GM18907 (cell line): ENCODE results near the gene PTGER1.
A peak's percentile ranks its signal among the peaks of the same experiment; 100 is the strongest.
"Not testable (repeated sequence)": the region's sequence is repeated elsewhere in the genome, so short reads cannot be mapped to it uniquely, and the experiment has no call there.

ENCODE experiments used
- ATAC-seq: cut with Tn5 transposase; IDR thresholded peaks from one replicate; pipeline ENCODE4 v1.9.1; 2021; ENCODE audit warnings: mild to moderate bottlenecking, moderate library complexity; ENCODE audit not compliant: unreplicated experiment

The PTGER1 gene

DNA sequence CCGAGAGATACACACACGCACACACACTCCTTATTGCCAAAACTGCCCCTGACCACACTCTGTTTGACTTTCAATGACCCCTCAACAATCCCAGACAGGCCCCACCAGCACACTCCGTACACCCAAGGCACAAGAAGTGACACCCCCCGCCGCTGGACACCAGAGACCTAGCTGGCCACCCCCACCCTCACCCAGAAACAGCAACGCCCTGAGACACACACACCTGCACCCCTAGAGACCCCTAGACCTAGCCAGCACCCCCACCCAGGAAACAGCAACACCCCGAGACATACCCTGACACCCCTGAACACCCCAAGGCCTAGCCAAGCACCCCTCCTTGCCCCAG, 1.1 kb upstream of the PTGER1 start:
- no peak for ATAC-seq

DNA sequence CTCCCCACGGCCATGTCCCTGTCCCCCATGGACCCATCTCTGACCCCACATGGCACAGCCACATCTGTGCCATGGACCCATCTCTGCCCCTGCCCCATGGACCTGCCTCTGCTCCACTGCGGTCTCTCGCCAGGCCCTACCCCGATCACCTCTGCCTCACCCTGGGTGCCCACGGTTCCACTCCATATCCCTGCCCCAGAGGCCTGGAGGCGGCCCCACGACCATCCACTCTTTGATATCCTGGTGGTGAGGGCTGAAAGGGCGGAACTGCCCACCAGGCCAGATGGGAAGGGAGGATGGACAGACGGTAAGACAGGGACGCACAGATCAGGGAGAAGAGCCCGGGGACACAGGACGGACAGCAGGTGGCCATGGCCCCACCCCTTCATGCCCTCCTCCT, 327 bp downstream of the PTGER1 start:
- no peak for ATAC-seq

DNA sequence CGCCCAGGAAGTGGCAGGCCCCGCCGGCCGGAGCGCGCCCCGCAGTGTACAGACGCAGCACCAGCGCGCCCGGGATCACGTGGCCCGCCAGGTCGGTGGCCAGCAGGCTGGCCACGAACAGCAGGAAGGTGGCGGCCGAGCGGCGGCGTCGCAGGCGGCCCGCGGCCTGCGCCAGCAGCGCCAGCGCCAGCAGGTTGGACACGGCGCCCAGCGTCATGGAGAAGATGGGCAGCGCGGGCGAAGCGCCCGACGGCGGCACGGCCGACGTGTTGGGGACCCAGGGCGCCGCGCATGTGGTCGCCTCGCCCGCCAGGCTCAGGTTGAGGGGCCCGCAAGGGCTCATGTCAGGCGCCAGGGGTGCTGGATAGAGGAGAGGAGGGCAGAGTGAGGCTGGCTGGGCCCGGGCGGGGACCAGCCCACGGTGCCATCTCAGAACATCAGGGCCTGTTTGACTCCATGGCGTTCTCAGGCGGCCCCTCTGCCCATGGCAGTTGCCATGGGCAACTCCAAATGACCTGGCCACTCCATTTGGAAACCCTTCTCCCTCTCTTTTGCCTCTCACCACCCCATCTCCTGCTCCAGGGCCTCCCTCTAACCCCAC, 1.1 kb downstream of the PTGER1 start:
- no peak for ATAC-seq

DNA sequence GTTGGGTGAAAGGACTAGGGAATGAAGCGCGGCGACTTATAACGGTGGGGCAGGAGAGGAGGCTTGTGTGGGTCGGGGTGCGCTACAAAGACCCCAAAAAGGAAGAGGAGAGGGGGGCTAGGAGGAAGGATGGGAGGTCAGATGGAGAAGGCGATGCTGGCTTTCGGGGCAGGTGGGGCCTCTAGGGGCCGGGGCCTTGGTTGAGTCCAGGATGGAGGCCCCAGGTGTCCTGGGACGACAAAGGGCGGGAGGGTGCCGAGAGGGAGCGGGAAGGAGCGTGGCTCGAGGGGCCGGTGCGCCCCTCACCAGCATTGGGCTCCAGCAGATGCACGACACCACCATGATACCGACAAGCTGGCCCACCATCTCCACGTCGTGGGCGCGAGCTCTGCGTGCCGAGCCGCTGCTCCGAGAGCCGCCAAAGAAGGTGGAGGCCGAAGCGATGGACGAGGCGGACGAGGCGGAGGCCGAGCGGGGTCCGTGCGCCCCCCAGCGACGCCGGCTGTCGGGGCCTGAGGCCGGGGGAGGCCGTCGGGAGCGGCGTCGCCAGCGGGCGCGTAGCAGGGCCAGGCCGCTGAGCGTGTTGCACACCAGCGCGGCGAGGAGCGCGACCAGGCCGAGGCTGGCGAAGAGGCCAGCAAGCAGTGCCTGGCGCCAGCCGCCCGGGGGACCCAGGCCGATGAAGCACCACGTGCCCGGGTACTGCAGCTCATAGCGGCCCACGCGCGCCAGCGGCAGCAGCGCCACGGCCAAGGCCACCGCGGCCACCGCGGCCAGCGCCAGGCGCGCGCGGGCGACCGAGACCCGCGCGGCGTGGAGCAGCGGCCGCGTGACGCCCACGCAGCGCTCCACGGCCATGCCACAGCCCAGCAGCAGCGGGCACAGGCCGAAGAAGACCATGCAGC, 1.8 kb downstream of the PTGER1 start:
- ATAC-seq: no peak

DNA sequence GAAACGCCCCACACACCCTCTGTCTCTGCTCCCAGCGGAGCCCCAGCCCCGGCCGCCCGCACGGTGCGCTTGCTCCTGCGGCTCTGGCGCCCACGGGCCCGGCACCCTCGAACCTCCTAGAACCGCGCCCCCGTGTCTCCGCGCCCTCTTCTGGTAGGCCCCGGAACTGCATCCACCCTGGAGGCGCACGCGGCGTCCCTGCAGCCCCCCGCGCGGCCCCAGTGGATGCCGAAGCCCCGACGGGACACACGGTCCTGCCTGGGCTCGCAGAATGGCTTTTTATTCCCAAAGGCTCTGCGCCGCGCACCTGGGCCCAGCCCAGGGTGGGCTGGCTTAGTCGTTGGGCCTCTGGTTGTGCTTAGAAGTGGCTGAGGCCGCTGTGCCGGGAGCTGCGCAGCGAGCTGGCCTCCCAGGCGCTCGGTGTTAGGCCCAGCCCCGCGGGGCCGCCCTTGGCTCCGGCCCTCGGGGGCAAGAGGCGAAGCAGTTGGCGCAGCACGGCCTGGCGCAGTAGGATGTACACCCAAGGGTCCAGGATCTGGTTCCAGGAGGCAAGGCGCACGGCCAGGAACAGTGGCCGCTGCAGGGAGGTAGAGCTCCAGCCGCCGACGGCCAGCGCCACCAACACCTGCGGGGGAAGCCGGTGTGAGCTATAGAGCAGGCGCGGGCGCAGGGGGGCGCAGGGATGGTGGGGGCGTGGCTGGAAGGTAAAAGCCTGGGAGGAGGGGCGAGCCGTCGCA, 2.8 kb downstream of the PTGER1 start:
- peak; percentile 44 for ATAC-seq

DNA sequence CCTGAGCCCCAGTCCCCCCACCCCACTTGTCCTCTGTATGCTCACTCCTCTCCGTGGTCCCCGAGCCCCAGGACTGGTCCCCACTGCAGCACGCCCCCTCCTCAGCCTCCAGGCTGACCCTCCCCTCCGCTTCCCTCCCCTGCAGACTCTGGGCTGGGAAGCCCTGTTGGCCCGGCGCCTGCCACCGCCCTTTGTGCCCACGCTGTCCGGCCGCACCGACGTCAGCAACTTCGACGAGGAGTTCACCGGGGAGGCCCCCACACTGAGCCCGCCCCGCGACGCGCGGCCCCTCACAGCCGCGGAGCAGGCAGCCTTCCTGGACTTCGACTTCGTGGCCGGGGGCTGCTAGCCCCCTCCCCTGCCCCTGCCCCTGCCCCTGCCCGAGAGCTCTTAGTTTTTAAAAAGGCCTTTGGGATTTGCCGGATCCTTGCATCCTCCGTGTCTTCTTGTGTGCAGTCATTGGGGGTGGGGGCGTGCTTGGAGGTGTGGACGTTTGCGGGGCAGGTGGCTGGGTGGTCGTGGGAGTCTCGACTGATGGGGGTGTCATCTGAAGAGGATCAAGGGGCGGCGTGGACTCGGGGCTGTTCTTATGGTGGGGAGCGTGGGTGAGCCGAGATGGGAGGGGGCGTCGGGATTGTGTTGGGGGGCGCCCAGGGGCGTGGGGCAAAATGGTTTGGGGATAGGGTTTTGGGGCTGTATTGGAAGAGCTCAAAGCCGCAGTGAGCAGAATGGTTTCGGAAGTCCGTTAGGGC, 3.5 kb downstream of the PTGER1 start:
- no peak for ATAC-seq

DNA sequence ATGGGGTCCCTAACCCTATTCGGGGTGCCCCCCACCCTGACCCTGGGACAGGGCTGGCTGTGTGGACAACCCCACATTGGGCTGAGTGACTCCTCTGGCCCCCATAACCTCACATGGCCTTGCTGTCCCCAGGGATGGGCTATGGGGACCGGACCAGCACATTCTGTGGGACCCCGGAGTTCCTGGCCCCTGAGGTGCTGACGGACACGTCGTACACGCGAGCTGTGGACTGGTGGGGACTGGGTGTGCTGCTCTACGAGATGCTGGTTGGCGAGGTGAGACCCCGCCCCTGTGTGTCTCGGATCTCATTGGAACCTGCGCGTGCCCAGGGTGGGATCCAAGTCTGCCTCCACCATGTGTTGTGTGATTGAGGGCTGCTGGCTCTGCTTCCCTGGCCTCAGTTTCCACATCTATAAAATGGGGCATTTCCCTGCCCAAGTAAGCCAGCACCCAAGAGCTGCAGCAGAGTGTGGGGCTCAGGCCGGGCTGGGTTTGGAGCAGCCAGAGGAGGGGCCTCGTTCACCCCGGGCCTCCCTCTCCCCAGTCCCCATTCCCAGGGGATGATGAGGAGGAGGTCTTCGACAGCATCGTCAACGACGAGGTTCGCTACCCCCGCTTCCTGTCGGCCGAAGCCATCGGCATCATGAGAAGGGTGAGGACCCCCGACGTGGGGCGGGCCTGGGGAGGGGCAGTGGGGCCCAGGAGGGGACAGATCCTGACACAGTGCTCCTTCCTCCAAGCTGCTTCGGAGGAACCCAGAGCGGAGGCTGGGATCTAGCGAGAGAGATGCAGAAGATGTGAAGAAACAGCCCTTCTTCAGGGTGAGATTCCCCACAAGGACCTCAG, 4.9 kb downstream of the PTGER1 start:
- ATAC-seq: no peak

DNA sequence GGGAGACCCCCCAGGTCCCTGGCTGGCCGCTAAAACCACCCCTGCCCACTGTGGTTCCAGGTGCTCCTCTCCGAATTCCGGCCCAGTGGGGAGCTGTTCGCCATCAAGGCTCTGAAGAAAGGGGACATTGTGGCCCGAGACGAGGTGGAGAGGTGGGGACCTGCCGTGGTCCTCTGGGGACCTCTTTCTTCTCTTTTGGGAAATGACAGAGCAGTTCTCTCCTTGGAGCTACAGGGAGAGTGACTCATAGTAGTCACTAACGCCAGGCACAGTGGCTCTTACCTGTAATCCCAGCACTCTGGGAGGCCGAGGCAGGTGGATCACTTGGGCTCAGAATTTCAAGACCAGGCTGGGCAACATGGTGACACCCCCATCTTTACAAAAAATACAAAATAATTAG, 7.3 kb downstream of the PTGER1 start:
- no peak for ATAC-seq

DNA sequence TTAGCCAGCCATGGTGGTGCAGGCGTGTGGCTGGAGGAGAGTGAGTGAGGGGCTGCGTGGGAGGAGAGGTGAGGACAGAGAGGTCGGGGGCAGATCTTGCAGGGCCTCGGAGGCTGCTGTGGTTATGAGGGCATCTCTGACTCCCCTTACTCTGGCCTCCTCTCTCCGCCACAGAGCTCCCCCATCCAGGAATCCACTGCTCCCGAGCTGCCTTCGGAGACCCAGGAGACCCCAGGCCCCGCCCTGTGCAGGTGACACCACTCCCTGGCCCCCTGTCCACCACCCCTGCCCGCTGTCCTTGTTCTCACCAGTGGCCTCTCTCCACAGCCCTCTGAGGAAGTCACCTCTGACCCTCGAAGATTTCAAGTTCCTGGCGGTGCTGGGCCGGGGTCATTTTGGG, 7.8 kb downstream of the PTGER1 start:
- ATAC-seq: no peak

DNA sequence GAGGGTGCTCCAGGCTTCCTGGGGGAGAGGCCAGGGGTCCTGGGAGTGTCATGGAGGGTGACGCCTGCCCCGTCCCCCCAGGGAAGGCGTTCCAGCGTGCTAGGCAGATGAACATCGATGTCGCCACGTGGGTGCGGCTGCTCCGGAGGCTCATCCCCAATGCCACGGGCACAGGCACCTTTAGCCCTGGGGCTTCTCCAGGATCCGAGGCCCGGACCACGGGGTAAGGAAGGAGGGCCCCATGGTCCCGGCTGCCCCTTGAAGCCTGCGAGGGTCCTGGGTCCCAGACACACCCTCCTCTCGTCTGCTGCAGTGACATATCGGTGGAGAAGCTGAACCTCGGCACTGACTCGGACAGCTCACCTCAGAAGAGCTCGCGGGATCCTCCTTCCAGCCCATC, 11.4 kb downstream of the PTGER1 start:
- no peak for ATAC-seq

DNA sequence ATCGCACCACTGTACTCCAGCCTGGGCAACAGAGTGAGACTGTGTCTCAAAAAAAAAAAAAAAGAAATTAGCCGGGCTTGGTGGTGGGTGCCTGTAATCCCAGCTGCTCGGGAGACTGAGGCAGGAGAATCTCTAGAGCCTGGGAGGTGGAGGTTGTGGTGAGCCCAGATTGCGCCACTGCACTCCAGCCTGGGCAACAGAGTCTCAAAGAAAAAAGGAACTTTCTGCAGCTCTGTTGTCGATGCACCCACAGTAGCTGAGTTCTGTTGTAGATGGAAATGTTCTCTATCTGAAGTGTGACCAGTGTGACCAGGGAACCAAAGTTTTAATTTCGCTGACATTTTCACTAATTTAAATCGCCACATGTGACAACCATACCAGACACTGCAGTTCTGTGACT, 12.8 kb downstream of the PTGER1 start:
- ATAC-seq: not testable (repeated sequence)

DNA sequence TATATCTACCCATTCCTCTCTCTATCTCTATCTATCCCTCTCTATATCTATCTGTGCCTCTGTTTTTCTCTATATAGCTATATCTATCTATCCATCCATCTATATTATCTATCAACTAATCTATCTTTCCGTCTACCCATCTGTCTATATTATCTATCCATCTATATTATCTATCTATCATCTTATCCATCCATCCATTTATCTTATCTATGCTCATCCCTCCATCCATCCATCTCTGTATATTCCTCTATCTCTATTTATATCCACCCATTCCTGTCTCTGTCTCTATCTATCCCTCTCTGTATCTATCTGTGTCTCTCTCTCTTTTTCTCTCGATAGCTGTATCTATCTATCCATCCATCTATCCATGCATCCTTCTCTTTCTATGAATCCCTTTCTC, 14.2 kb downstream of the PTGER1 start:
- no peak for ATAC-seq

DNA sequence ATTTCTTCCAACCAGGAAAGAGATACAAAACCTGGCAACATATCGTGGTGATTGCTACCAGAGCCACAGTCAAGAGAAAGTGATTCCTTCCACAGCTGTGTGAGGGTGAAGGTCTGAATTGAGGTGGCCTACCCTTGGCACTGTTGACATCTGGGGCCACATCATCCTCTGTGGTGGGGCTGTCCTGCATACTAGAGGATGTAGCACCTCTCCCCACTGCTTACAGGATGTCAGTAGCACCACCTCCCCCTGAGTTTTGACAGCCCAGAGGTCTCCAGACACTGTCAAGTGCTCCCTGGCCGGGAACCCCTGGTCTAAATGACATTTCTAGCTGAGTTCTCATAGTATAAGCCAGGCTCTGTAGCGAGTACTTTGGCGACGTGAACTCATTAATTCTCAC, 15.5 kb downstream of the PTGER1 start:
- ATAC-seq: no peak

DNA sequence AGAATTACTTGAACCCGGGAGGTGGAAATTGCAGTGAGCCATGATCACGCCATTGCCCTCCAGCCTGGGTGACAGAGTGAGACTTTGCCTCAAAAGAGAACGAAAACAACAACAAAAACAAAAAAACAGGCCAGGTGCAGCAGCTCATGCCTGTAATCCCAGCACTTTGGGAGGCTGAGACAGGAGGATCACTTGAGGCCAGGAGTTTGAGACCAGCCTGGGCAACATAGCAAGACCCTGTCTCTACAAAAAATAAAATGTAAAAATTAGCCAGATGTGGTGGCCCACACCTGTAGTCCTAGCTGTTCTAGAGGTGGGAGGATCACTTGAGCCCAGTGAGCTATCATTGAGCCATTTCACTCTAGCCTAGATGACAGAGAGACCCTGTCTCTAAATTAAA, 22.9 kb downstream of the PTGER1 start:
- not testable (repeated sequence) for ATAC-seq

DNA sequence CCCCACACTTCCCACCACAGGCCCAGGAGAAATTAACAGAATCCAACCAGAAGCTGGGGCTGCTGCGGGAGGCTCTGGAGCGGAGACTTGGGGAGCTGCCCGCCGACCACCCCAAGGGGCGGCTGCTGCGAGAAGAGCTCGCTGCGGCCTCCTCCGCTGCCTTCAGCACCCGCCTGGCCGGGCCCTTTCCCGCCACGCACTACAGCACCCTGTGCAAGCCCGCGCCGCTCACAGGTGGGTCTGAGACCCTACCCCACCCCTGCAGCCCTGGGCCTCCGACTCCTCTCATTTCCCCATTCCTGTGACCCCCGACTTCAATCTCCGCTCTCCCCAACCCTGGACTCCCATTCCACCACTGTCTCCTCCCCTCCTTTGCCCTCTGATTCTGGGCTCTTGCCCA, 24.3 kb downstream of the PTGER1 start:
- no peak for ATAC-seq

DNA sequence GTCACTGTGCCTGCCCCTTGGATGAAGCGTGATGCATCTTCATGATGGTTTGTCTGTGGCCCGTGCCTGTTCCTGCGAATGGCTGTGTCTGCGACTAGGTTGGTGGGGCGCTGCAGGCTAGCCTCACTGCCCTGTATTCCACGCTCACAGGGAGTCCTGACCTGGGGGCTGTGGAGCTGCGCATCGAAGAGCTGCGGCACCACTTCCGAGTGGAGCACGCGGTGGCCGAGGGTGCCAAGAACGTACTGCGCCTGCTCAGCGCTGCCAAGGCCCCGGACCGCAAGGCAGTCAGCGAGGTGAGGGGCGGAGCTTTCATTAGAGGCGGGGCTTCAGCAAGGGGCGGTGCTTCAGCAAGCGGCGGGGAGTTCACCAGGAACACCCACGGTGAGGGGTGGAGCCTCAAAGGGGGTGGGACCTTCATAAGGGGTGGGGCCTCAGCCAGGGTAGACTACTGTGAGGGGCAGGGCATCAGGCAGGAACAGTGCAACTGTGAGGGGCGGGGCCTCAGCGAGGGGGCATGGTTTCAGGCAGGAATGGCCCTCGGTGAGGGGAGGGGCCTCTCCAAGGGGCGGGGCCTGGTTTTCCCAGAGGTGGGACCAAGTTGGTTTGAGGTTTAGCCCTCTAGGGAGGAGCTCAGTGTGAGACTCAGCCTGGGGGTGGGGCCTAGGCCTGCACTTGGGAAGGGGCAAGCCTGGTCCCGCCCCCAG, 24.8 kb downstream of the PTGER1 start:
- no peak for ATAC-seq

DNA sequence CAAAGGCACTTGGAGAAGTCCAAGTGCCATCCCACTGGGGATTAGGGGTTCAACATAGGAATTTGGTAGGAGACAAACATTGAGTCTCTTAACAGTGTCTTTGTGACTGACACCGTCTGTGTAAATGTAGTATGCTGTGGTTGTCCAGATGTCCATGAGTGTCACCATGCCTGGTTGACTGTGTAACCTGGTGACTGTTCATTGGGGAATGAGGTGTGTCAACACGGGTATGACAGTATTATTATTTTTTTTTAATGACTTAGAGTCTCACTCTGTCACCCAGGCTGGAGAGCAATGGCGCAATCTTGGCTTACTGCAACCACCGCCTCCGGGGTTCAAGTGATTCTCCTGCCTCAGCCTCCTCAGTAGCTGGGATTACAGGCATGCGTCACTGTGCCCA, 25.8 kb downstream of the PTGER1 start:
- ATAC-seq: no peak

DNA sequence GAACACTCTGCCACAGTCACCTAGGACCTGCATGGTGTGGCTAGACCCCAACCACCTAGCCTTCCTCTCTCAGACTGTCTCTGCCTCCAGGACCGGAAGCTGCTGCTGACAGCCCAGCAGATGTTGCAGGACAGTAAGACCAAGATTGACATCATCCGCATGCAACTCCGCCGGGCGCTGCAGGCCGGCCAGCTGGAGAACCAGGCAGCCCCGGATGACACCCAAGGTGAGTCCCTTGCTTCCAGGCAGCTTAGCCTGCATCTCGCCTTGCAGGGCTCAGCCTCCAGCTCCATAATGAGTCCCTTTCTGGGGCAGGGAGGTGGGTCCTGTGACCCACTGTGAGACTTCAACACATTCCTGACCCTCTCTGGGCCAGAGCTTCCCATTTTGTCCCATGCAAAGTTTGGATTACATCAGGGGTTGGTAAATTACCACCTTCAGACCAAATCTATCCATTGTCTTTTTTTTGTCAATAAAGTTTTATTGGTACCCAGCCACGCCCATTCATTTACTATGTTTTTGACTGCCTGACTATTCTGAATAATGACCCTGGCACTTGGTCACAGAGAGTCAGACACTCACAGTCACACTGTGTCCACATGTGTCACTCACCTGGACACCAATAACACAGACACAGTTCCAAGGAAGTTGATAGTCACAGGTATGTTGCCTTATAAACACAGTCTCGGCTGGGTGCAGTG, 28.7 kb downstream of the PTGER1 start:
- ATAC-seq: no peak

DNA sequence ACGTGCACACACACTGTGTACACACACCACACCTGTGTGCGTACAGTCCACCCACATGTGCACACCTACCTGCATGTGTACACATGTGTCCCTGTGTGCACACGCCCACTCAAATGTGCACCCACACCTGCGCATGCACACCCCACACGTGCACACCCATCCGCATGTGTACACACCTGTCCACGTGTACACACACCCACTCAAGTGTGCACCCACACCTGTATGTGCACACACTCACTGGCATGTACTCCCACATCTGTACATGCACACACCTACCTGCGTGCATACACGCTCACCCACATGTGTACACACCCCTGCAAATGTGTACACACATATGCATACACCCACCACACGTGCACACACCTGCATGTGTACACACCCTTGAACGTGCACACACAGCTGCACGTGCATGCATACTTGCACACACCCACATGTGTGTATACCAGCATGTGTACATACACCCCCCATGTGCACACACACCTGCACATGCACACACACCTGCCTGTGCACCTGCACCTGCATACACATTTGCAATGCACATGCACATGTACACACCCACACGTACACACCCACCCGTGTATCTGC, 31.4 kb downstream of the PTGER1 start:
- ATAC-seq: no peak
